SK-N-SH (cell line): ENCODE data around the gene GPR39. TPM values are rescaled to one million over a fixed set of nuclear protein-coding genes. Genes with fewer than 3 reads are reported as not detected.

Source experiments
- CTCF ChIA-PET: fragments of 300-600, 350-600 bp; formaldehyde crosslinking; extraction: SDS; loops from one replicate; lab custom pipeline; 2021; lab: Yijun Ruan, JAX
- POLR2A ChIA-PET: fragments of 350-600 bp; sonication (Branson Sonifier 250); formaldehyde crosslinking; extraction: SDS; loops from one replicate; lab custom pipeline; 2020; ENCODE audit warnings: antibody characterized with exemption, inconsistent platforms; lab: Yijun Ruan, JAX
- DNase-seq: peaks from one replicate; pipeline ENCODE4 v3.0.0; 2012
- H2AFZ ChIP-seq: fragments of 200-600 bp; sonication (generic); 2 replicates; pipeline ENCODE4 v1.8.1; 2016; ENCODE audit warnings: antibody characterized with exemption, mild to moderate bottlenecking, low read depth
- H3F3A ChIP-seq: fragments of 200-600 bp; sonication (generic); replicated peaks from 2 replicates; pipeline ENCODE3; 2016; ENCODE audit warnings: antibody characterized with exemption, mild to moderate bottlenecking; ENCODE audit not compliant: insufficient read depth
- H3K27ac ChIP-seq, 2 experiments: fragments of 200-500 bp in 1 of 2; fragments of 200-600 bp in 1 of 2; sonication (Bioruptor generic) in 1 of 2; sonication (generic), shearing (Covaris generic) in 1 of 2; 2 replicates each; pipeline versions ENCODE4 v1.5.1 to v1.6.1; 2014 to 2016; ENCODE audit warnings: low read depth in 2 of 2, inconsistent platforms in 1 of 2, low read length in 1 of 2, mild to moderate bottlenecking in 1 of 2, mixed read lengths in 1 of 2
- H3K27me3 ChIP-seq: fragments of 200-600 bp; sonication (generic), shearing (Covaris generic); 2 replicates; pipeline ENCODE4 v1.6.1; 2016; ENCODE audit warnings: mixed run types; ENCODE audit not compliant: insufficient read depth
- H3K36me3 ChIP-seq, 2 experiments: fragments of 200-500 bp in 1 of 2; fragments of 200-600 bp in 1 of 2; sonication (Bioruptor generic) in 1 of 2; sonication (generic) in 1 of 2; replicated peaks in 1 of 2; 2 replicates each; pipeline versions ENCODE3 to v1.5.1; 2014 to 2016; ENCODE audit warnings: low read length in 1 of 2, mild to moderate bottlenecking in 1 of 2; ENCODE audit not compliant: insufficient read depth in 2 of 2, control insufficient read depth in 1 of 2
- H3K4me1 ChIP-seq, 2 experiments: fragments of 200-500 bp in 1 of 2; fragments of 200-600 bp in 1 of 2; sonication (Bioruptor generic) in 1 of 2; sonication (generic), shearing (Covaris generic) in 1 of 2; 2 replicates each; pipeline versions ENCODE4 v1.5.1 to v1.6.1; 2014 to 2016; ENCODE audit warnings: low read depth in 1 of 2, low read length in 1 of 2, mixed run types in 1 of 2; ENCODE audit not compliant: insufficient read depth in 2 of 2, control insufficient read depth in 1 of 2
- H3K4me2 ChIP-seq: fragments of 200-600 bp; sonication (generic), shearing (Covaris generic); 2 replicates; pipeline ENCODE4 v1.6.1; 2017; ENCODE audit warnings: mixed run types
- H3K4me3 ChIP-seq, 2 experiments: fragments of 200-500 bp in 1 of 2; fragments of 200-600 bp in 1 of 2; sonication (Bioruptor generic) in 1 of 2; sonication (generic), shearing (Covaris generic) in 1 of 2; 2 replicates each; pipeline versions ENCODE4 v1.5.1 to v1.8.1; 2014 to 2016; ENCODE audit warnings: low read depth in 2 of 2, inconsistent platforms in 1 of 2, low read length in 1 of 2, mild to moderate bottlenecking in 1 of 2, mixed read lengths in 1 of 2, moderate library complexity in 1 of 2
- H3K79me2 ChIP-seq: fragments of 200-600 bp; sonication (generic); 2 replicates; pipeline ENCODE4 v1.8.1; 2017; ENCODE audit warnings: mild to moderate bottlenecking; ENCODE audit not compliant: insufficient read depth
- H3K9ac ChIP-seq: fragments of 200-600 bp; sonication (generic); 2 replicates; pipeline ENCODE4 v1.6.1; 2017; ENCODE audit warnings: mixed run types
- H3K9me2 ChIP-seq: fragments of 200-600 bp; sonication (generic); 2 replicates; pipeline ENCODE4 v1.6.1; 2017; ENCODE audit warnings: mixed run types
- H3K9me3 ChIP-seq: fragments of 200-600 bp; sonication (generic); 2 replicates; pipeline ENCODE4 v1.6.1; 2017; ENCODE audit warnings: mixed run types, mild to moderate bottlenecking, moderate library complexity
- H4K20me1 ChIP-seq: fragments of 200-600 bp; sonication (generic); 2 replicates; pipeline ENCODE4 v1.6.1; 2017; ENCODE audit warnings: mild to moderate bottlenecking, mixed run types; ENCODE audit not compliant: insufficient read depth
- CHD2 ChIP-seq: fragments of 150-350 bp; IDR thresholded peaks from 2 replicates; pipeline ENCODE4 v1.6.1; 2018; ENCODE audit warnings: low read length; ENCODE audit not compliant: partially characterized antibody
- ELF1 ChIP-seq: IDR thresholded peaks from 2 replicates; pipeline ENCODE4 v1.4.0; 2012
- EZH2phosphoT487 ChIP-seq: fragments of 200-600 bp; sonication (generic); IDR thresholded peaks from 2 replicates; pipeline ENCODE4 v1.6.1; 2017; ENCODE audit warnings: low read depth, mixed run types, mild to moderate bottlenecking, antibody characterized with exemption, moderate library complexity, borderline replicate concordance
- FOSL2 ChIP-seq: IDR thresholded peaks from 2 replicates; pipeline ENCODE4 v1.4.0; 2012; ENCODE audit warnings: low read depth, mild to moderate bottlenecking, moderate library complexity, borderline replicate concordance
- FOXJ3 ChIP-seq: sonication (generic); formaldehyde crosslinking; IDR thresholded peaks from 2 replicates; pipeline ENCODE4 v1.5.1; 2020; ENCODE audit warnings: mild to moderate bottlenecking, missing genetic modification reagents
- FOXM1 ChIP-seq: IDR thresholded peaks from 2 replicates; pipeline ENCODE4 v1.4.0; 2012; ENCODE audit warnings: low read depth, mild to moderate bottlenecking
- GATA2 ChIP-seq: sonication (generic); formaldehyde crosslinking; IDR thresholded peaks from 2 replicates; pipeline ENCODE4 v1.5.0; 2020; ENCODE audit warnings: mild to moderate bottlenecking, missing genetic modification reagents
- JUND ChIP-seq: IDR thresholded peaks from 2 replicates; pipeline ENCODE4 v1.4.0; 2012
- MXI1 ChIP-seq: IDR thresholded peaks from 2 replicates; pipeline ENCODE4 v1.6.1; 2012; ENCODE audit warnings: mild to moderate bottlenecking, low read depth, low read length, improper control_type of control experiment
- PBX3 ChIP-seq: IDR thresholded peaks from 2 replicates; pipeline ENCODE4; 2012
- POLR2AphosphoS5 ChIP-seq: IDR thresholded peaks from 2 replicates; pipeline ENCODE4 v1.6.1; 2012; ENCODE audit warnings: low read depth, low read length
- RAD21 ChIP-seq: IDR thresholded peaks from 2 replicates; pipeline ENCODE4 v1.6.1; 2012; ENCODE audit warnings: mild to moderate bottlenecking, low read length
- RCOR1 ChIP-seq: fragments of 150-350 bp; IDR thresholded peaks from 2 replicates; pipeline ENCODE4 v1.6.1; 2017; ENCODE audit warnings: antibody characterized with exemption, low read length
- RFX5 ChIP-seq: IDR thresholded peaks from 2 replicates; pipeline ENCODE4 v1.6.1; 2012; ENCODE audit warnings: mild to moderate bottlenecking, improper control_type of control experiment, low read length
- SIN3A ChIP-seq: IDR thresholded peaks from 2 replicates; pipeline ENCODE4 v1.6.1; 2012; ENCODE audit warnings: low read depth, mild to moderate bottlenecking, low read length, moderate library complexity, borderline replicate concordance
- SMC3 ChIP-seq: IDR thresholded peaks from 2 replicates; pipeline ENCODE4 v1.6.1; 2012; ENCODE audit warnings: low read depth, low read length, improper control_type of control experiment
- YY1 ChIP-seq: IDR thresholded peaks from 2 replicates; pipeline ENCODE4 v1.4.0; 2012; ENCODE audit warnings: low read depth, mild to moderate bottlenecking
- WGBS: methylation state at CpG from one replicate; pipeline ENCODE4 v1.1.6; 2017; ENCODE audit warnings: low lambda C conversion rate; 5-methylcytosine and 5-hydroxymethylcytosine counted together
- polyA plus RNA-seq, 3 experiments: library from polyadenylated mRNA; depleted of rRNA; stranded (reverse); fragments of >200 nt; gene quantifications; 2 replicates each; pipeline ENCODE4 v1.2.3, GENCODE V29; 2012
- TF ChIP-seq, protein P1 (sequence below): IDR thresholded peaks from 2 replicates; pipeline ENCODE4 v1.4.0; 2012; ENCODE audit warnings: low read depth, borderline replicate concordance
- TF ChIP-seq, protein P2 (sequence below): IDR thresholded peaks from 2 replicates; pipeline ENCODE4 v1.4.0; 2012; ENCODE audit warnings: low read depth, borderline replicate concordance
- TF ChIP-seq, protein P3 (sequence below): IDR thresholded peaks from 2 replicates; pipeline ENCODE4 v1.6.1; 2012; ENCODE audit warnings: mild to moderate bottlenecking, low read depth, low read length, moderate library complexity

The GPR39 gene
- polyA plus RNA-seq, 1 of the 3 experiments (the other 2 are of a cell fraction): 2.3 TPM

DNA sequence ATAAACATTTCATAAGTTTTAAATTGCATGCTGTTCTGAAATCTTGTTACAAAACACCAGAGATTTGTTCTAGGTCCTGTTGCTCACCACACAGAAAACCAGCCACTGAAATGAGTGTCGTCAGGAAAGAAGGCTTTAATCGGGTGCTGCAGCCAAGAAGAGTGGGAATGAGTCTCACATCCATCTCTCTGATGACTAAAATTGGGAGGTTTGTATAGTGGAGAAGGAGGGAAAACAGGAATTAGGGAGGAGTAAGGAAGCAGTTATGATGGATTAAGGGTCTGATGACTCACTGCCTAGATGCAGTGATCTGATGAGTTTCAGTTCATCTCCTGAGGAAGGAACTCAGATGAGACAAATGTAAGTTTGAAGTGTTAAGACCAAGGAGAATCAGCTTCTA, 42.1 kb upstream of the GPR39 start:
- no peak for TF ChIP-seq RAD21
- H3F3A ChIP-seq: no peaks in the 10 kb centered on the region
- no peaks in the 10 kb centered on the region for H3K79me2 ChIP-seq
- WGBS: 79% methylated on average over 2 of the region's 2 CpGs
- no peak overlapping the region for H2AFZ ChIP-seq
- no peak overlapping the region for H3K9ac ChIP-seq
- 0 out of 2 replicates have a peak, but pooled peaks cover 2% of the 10 kb centered on the region for H3K9me2 ChIP-seq
- CTCF ChIA-PET: interaction anchor here (1.4 kb wide), 1 partner anchor 75 kb away, joined by 3 read pairs; no protein-coding TSS in a partner anchor
- no peak for DNase-seq
- no peak overlapping the region for H3K27ac ChIP-seq
- H3K4me3 ChIP-seq: no peak overlapping the region
- H3K36me3 ChIP-seq: no peaks in the 10 kb centered on the region
- POLR2A ChIA-PET: no interaction called here
- H3K9me3 ChIP-seq: no peaks in the 10 kb centered on the region
- no peaks in the 10 kb centered on the region for H4K20me1 ChIP-seq
- H3K4me2 ChIP-seq: no peak overlapping the region
- H3K27me3 ChIP-seq: no peaks in the 10 kb centered on the region
- H3K4me1 ChIP-seq: no peaks in the 10 kb centered on the region

DNA sequence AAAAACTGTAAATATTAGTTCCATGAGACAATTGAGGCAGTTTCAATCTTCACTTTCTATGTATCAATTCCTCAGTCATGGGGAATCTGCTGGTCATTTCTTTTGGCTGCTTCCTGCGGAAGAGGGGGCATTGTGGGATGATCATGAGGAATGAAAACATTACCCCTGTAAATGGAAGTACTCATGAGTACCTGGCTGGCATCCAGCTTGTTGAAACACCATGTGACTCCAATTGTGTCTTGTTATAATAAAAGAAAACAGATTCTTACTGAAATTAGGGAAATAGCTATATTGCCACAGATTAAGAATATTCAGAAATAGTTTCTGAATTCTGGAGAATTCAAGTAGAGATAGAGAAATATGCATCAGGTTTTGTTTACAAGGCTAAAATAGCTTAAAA, 41.6 kb upstream of the GPR39 start:
- H3K9me2 ChIP-seq: 0 out of 2 replicates have a peak, but pooled peaks cover 2% of the 10 kb centered on the region
- no peaks in the 10 kb centered on the region for H4K20me1 ChIP-seq
- H3K4me1 ChIP-seq: no peaks in the 10 kb centered on the region
- no peaks in the 10 kb centered on the region for H3K79me2 ChIP-seq
- H3K36me3 ChIP-seq: no peaks in the 10 kb centered on the region
- H3K4me2 ChIP-seq: no peak overlapping the region
- DNase-seq: no peak
- H3K9me3 ChIP-seq: no peaks in the 10 kb centered on the region
- TF ChIP-seq POLR2AphosphoS5 (no peak), FOXJ3 (no peak), FOXM1 (no peak), SIN3A (no peak), ELF1 (no peak), GATA2 (CRISPR knock-in tag) (no peak), RFX5 (no peak), YY1 (no peak), CHD2 (no peak), JUND (no peak), MXI1 (no peak), RCOR1 (no peak), FOSL2 (no peak), PBX3 (no peak), EZH2phosphoT487 (no peak), SMC3 (no peak)
- TF ChIP-seq, protein P1, sequence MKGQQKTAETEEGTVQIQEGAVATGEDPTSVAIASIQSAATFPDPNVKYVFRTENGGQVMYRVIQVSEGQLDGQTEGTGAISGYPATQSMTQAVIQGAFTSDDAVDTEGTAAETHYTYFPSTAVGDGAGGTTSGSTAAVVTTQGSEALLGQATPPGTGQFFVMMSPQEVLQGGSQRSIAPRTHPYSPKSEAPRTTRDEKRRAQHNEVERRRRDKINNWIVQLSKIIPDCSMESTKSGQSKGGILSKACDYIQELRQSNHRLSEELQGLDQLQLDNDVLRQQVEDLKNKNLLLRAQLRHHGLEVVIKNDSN: no peak
- TF ChIP-seq, protein P2, sequence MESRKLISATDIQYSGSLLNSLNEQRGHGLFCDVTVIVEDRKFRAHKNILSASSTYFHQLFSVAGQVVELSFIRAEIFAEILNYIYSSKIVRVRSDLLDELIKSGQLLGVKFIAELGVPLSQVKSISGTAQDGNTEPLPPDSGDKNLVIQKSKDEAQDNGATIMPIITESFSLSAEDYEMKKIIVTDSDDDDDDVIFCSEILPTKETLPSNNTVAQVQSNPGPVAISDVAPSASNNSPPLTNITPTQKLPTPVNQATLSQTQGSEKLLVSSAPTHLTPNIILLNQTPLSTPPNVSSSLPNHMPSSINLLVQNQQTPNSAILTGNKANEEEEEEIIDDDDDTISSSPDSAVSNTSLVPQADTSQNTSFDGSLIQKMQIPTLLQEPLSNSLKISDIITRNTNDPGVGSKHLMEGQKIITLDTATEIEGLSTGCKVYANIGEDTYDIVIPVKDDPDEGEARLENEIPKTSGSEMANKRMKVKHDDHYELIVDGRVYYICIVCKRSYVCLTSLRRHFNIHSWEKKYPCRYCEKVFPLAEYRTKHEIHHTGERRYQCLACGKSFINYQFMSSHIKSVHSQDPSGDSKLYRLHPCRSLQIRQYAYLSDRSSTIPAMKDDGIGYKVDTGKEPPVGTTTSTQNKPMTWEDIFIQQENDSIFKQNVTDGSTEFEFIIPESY: no peak
- TF ChIP-seq, protein P3, sequence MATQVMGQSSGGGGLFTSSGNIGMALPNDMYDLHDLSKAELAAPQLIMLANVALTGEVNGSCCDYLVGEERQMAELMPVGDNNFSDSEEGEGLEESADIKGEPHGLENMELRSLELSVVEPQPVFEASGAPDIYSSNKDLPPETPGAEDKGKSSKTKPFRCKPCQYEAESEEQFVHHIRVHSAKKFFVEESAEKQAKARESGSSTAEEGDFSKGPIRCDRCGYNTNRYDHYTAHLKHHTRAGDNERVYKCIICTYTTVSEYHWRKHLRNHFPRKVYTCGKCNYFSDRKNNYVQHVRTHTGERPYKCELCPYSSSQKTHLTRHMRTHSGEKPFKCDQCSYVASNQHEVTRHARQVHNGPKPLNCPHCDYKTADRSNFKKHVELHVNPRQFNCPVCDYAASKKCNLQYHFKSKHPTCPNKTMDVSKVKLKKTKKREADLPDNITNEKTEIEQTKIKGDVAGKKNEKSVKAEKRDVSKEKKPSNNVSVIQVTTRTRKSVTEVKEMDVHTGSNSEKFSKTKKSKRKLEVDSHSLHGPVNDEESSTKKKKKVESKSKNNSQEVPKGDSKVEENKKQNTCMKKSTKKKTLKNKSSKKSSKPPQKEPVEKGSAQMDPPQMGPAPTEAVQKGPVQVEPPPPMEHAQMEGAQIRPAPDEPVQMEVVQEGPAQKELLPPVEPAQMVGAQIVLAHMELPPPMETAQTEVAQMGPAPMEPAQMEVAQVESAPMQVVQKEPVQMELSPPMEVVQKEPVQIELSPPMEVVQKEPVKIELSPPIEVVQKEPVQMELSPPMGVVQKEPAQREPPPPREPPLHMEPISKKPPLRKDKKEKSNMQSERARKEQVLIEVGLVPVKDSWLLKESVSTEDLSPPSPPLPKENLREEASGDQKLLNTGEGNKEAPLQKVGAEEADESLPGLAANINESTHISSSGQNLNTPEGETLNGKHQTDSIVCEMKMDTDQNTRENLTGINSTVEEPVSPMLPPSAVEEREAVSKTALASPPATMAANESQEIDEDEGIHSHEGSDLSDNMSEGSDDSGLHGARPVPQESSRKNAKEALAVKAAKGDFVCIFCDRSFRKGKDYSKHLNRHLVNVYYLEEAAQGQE: no peak
- ChIA-PET POLR2A (no interaction called here), CTCF (interaction anchor here (0.9 to 1.4 kb wide), 2 partner anchors 75 to 1185 kb away, joined by 3 read pairs; no protein-coding TSS in a partner anchor)
- H3K27me3 ChIP-seq: no peaks in the 10 kb centered on the region
- no peak overlapping the region for H3K4me3 ChIP-seq
- no peak overlapping the region for H3K9ac ChIP-seq
- no peaks in the 10 kb centered on the region for H3F3A ChIP-seq
- H3K27ac ChIP-seq: no peak overlapping the region
- 77% methylated on average over 1 of the region's 1 CpG for WGBS
- no peak overlapping the region for H2AFZ ChIP-seq
